ENCODE data around the gene POLN.

GRCh38 chr4:2047031-2047660, 194.8 kb downstream of the POLN start:
- TF ChIP-seq POLR2AphosphoS5 (IDR thresholded peaks at IDR 0.05) (no peak), CTCF (IDR thresholded peaks at IDR 0.05) (no peak)

Data from transverse colon (tissue), 4 donors.